ENCODE data around the gene HEMK1. TPM values are rescaled to one million over a fixed set of nuclear protein-coding genes. Genes with fewer than 3 reads are reported as not detected.

Gene HEMK1
- total and polyA plus RNA-seq, 2 donors (not counting 1 experiment from before 2014, with no cell fraction given) = 34.2 to 43.0 TPM

GRCh38 chr3:50583897-50584296, 14.6 kb downstream of the HEMK1 start:
- intact Hi-C loops (cut with micrococcal nuclease) = no loop called here
- Histone ChIP-seq H4K20me1 (ENCODE audit: control insufficient read depth, insufficient read depth, low read length, poor library complexity, severe bottlenecking) (no peaks in the 10 kb centered on the region), H3K4me2 (replicated peaks; ENCODE audit: low read depth, low read length, poor library complexity, severe bottlenecking) (no peak overlapping the region), H3K79me2 (ENCODE audit: control insufficient read depth, insufficient read depth, low read length) (no peaks in the 10 kb centered on the region), H3K36me3 (replicated peaks in 1 of 2; ENCODE audit: control extremely low read depth in 1 of 2, control insufficient read depth in 1 of 2, extremely low read depth in 1 of 2, insufficient read depth in 2 of 2, low read length in 1 of 2) (peaks cover 0 to 22% of the 10 kb centered on the region in 2 experiments), H2AFZ (ENCODE audit: insufficient read depth, low read depth, low read length, poor library complexity, severe bottlenecking) (no peak overlapping the region), H3K4me3 (ENCODE audit: control extremely low read depth in 1 of 5, extremely low read depth in 1 of 5, insufficient read depth in 1 of 5, low read depth in 2 of 5, low read length in 4 of 5) (no peak overlapping the region), H3K9ac (ENCODE audit: low read length) (no peak overlapping the region), H3K27ac (ENCODE audit: low read length in 2 of 2) (no peak overlapping the region), H3K4me1 (ENCODE audit: control insufficient read depth in 2 of 2, insufficient read depth in 2 of 2, low read length in 2 of 2) (peaks cover 0 to 8% of the 10 kb centered on the region in 2 donors), H3K27me3 (replicated peaks in 1 of 4; ENCODE audit: control extremely low read depth in 1 of 4, control insufficient read depth in 3 of 4, insufficient read depth in 4 of 4, low read length in 3 of 4) (no peaks in the 10 kb centered on the region), H3K9me3 (ENCODE audit: control extremely low read depth in 1 of 3, control insufficient read depth in 2 of 3, insufficient read depth in 1 of 3, low read length in 2 of 3) (no peaks in the 10 kb centered on the region)
- Mint-ChIP-seq H3K4me3 (no peak overlapping the region), H3K27ac (no peak overlapping the region), H3K4me1 (peaks cover 10% of the 10 kb centered on the region), H3K9me3 (ENCODE audit: insufficient read depth) (no peaks in the 10 kb centered on the region), H3K27me3 (no peaks in the 10 kb centered on the region)
- CTCF ChIA-PET = interaction anchor here (1.4 kb wide), 2 partner anchors 27 to 33 kb away, joined by 6 to 7 read pairs; partner anchors contain the start of genes CISH and MAPKAPK3
- DNase-seq (no peak), ATAC-seq (ENCODE audit: low read depth) (no peak)
- TF ChIP-seq EZH2 (IDR thresholded peaks at IDR 0.05; ENCODE audit: borderline replicate concordance, insufficient read depth, low read depth, low read length, poor library complexity, severe bottlenecking) (no peak), CTCF (IDR thresholded peaks at IDR 0.05) (no peak)
- POLR2A ChIA-PET = no interaction called here
- WGBS (ENCODE audit: insufficient coverage) = 100% methylated on average over 6 of the region's 6 CpGs

GRCh38 chr3:50584391-50584790, 15.1 kb downstream of the HEMK1 start:
- DNase-seq (no peak), ATAC-seq (ENCODE audit: low read depth) (no peak)
- H3K27me3 ChIP-seq (replicated peaks in 1 of 4; ENCODE audit: control extremely low read depth in 1 of 4, control insufficient read depth in 3 of 4, insufficient read depth in 4 of 4, low read length in 3 of 4) = no peaks in the 10 kb centered on the region
- H3K9me3 ChIP-seq (ENCODE audit: control extremely low read depth in 1 of 3, control insufficient read depth in 2 of 3, insufficient read depth in 1 of 3, low read length in 2 of 3) = no peaks in the 10 kb centered on the region
- no peaks in the 10 kb centered on the region for H3K27me3 Mint-ChIP-seq
- H3K36me3 ChIP-seq (replicated peaks in 1 of 2; ENCODE audit: control extremely low read depth in 1 of 2, control insufficient read depth in 1 of 2, extremely low read depth in 1 of 2, insufficient read depth in 2 of 2, low read length in 1 of 2) = peaks cover 0 to 19% of the 10 kb centered on the region in 2 experiments
- ChIA-PET POLR2A (no interaction called here), CTCF (interaction anchor here (1.4 kb wide), 2 partner anchors 27 to 32 kb away, joined by 6 to 7 read pairs; partner anchors contain the start of genes CISH and MAPKAPK3)
- no peaks in the 10 kb centered on the region for H3K9me3 Mint-ChIP-seq (ENCODE audit: insufficient read depth)
- no peaks in the 10 kb centered on the region for H3K79me2 ChIP-seq (ENCODE audit: control insufficient read depth, insufficient read depth, low read length)
- H3K4me1 Mint-ChIP-seq = peaks cover 11% of the 10 kb centered on the region
- H3K27ac Mint-ChIP-seq = no peak overlapping the region
- TF ChIP-seq CTCF (IDR thresholded peaks at IDR 0.05) = no peak
- no peak for TF ChIP-seq EZH2 (IDR thresholded peaks at IDR 0.05; ENCODE audit: borderline replicate concordance, insufficient read depth, low read depth, low read length, poor library complexity, severe bottlenecking)
- no peak overlapping the region for H3K27ac ChIP-seq (ENCODE audit: low read length in 2 of 2)
- intact Hi-C loops (cut with micrococcal nuclease) = no loop called here
- H3K4me1 ChIP-seq (ENCODE audit: control insufficient read depth in 2 of 2, insufficient read depth in 2 of 2, low read length in 2 of 2) = peaks cover 0 to 13% of the 10 kb centered on the region in 2 donors
- WGBS (ENCODE audit: insufficient coverage) = 100% methylated on average over 2 of the region's 2 CpGs
- no peak overlapping the region for H3K9ac ChIP-seq (ENCODE audit: low read length)
- H3K4me3 Mint-ChIP-seq = no peak overlapping the region
- no peak overlapping the region for H2AFZ ChIP-seq (ENCODE audit: insufficient read depth, low read depth, low read length, poor library complexity, severe bottlenecking)
- H4K20me1 ChIP-seq (ENCODE audit: control insufficient read depth, insufficient read depth, low read length, poor library complexity, severe bottlenecking) = no peaks in the 10 kb centered on the region
- no peak overlapping the region for H3K4me2 ChIP-seq (replicated peaks; ENCODE audit: low read depth, low read length, poor library complexity, severe bottlenecking)
- H3K4me3 ChIP-seq (ENCODE audit: control extremely low read depth in 1 of 5, extremely low read depth in 1 of 5, insufficient read depth in 1 of 5, low read depth in 2 of 5, low read length in 4 of 5) = no peak overlapping the region

All from B cell (primary cell).